Measurements from ENCODE around the gene CSRNP3.
"Not testable (repeated sequence)": the region's sequence is repeated elsewhere in the genome, so short reads cannot be mapped to it uniquely, and the experiment has no call there.

The CSRNP3 gene

GRCh38 chr2:165665614-165666013 is 196.1 kb downstream of the CSRNP3 start:
- Mint-ChIP-seq H3K27ac (peak overlapping the region; percentile 12 to 93 (median 84)), H3K27me3 (ENCODE audit: low read depth) (no peaks in the 10 kb centered on the region), H3K4me3 (no peak overlapping the region), H3K9me3 (no peaks in the 10 kb centered on the region), H3K4me1 (no peaks in the 10 kb centered on the region), H3K36me3 (ENCODE audit: low read depth) (peaks cover 52% of the 10 kb centered on the region)
- TF ChIP-seq CTCF (IDR thresholded peaks at IDR 0.05; ENCODE audit: unreplicated experiment in 3 of 3) = no peak

GRCh38 chr2:165666073-165666472 is 196.6 kb downstream of the CSRNP3 start:
- peaks cover 54% of the 10 kb centered on the region for H3K36me3 Mint-ChIP-seq (ENCODE audit: low read depth)
- H3K27ac Mint-ChIP-seq = peak overlapping the region in 2 of 3 experiments; percentile 12 to 84
- not testable (repeated sequence) for H3K4me1 Mint-ChIP-seq; H3K4me3 Mint-ChIP-seq; H3K27me3 Mint-ChIP-seq (ENCODE audit: low read depth); H3K9me3 Mint-ChIP-seq

DNA sequence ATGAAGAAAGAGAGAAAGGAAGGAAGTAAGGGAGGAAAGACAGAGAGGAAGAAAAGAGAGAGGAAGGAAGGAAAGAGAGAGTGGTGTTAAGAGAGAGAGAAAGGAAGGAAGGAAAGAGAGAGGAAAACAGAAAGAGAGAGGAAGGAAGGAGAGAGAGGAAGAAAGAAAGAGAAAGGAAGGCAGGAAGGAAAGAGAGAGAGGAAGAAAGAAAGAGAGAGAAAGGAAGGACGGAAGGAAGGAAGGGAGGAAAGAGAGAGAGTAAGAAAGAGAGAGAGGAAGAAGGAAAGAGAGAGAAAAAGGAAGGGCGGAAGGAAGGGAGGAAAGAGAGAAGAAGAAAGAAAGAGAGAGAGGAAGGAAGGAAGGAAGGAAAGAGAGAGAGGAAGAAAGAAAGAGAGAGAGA is 197.1 kb downstream of the CSRNP3 start:
- TF ChIP-seq CTCF (IDR thresholded peaks at IDR 0.05; ENCODE audit: unreplicated experiment in 3 of 3) = no peak
- Mint-ChIP-seq H3K4me1 (no peaks in the 10 kb centered on the region), H3K27ac (peak overlapping the region in 2 of 3 experiments; percentile 39 to 84), H3K4me3 (no peak overlapping the region), H3K36me3 (ENCODE audit: low read depth) (peaks cover 53% of the 10 kb centered on the region), H3K9me3 (peaks cover 2% of the 10 kb centered on the region), H3K27me3 (ENCODE audit: low read depth) (no peaks in the 10 kb centered on the region)

GRCh38 chr2:165667375-165667774 is 197.9 kb downstream of the CSRNP3 start:
- H3K36me3 Mint-ChIP-seq (ENCODE audit: low read depth) = peaks cover 56% of the 10 kb centered on the region
- H3K9me3 Mint-ChIP-seq = peaks cover 7% of the 10 kb centered on the region
- TF ChIP-seq CTCF (IDR thresholded peaks at IDR 0.05; ENCODE audit: unreplicated experiment in 3 of 3) = no peak
- no peak overlapping the region for H3K4me3 Mint-ChIP-seq
- no peaks in the 10 kb centered on the region for H3K27me3 Mint-ChIP-seq (ENCODE audit: low read depth)
- H3K27ac Mint-ChIP-seq = peak overlapping the region; percentile 26 to 84 (median 52)
- H3K4me1 Mint-ChIP-seq = no peaks in the 10 kb centered on the region

DNA sequence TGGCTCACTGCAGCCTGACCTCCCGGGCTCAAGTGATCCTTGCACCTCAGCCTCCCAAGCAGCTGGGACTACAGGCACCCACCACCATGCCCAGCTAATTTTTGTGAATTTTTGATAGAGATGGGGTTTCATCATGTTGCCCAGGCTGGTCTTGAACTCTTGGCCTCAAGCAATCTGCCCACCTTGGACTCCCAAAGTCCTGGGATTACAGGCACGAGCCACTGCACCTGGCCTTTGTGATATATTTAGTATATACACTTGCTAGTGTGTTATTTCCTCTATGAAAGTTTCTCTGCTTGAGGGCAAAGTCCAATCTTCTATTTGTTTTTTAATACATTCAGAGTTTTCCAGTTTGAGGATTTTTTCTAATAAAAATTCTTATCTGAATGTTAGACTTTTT is 205.3 kb downstream of the CSRNP3 start:
- H3K27ac Mint-ChIP-seq = no peak overlapping the region
- no peak overlapping the region for H3K4me3 Mint-ChIP-seq
- peaks cover 81% of the 10 kb centered on the region for H3K36me3 Mint-ChIP-seq (ENCODE audit: low read depth)
- no peaks in the 10 kb centered on the region for H3K27me3 Mint-ChIP-seq (ENCODE audit: low read depth)
- peaks cover 7% of the 10 kb centered on the region for H3K9me3 Mint-ChIP-seq
- peaks cover 17% of the 10 kb centered on the region for H3K4me1 Mint-ChIP-seq
- TF ChIP-seq CTCF (IDR thresholded peaks at IDR 0.05; ENCODE audit: unreplicated experiment in 3 of 3) = no peak

GRCh38 chr2:165675551-165675968 is 206.1 kb downstream of the CSRNP3 start:
- H3K4me3 Mint-ChIP-seq = no peak overlapping the region
- peak overlapping the region in 1 of 3 experiments; percentile 41 for H3K27ac Mint-ChIP-seq
- no peak for TF ChIP-seq CTCF (IDR thresholded peaks at IDR 0.05; ENCODE audit: unreplicated experiment in 3 of 3)
- H3K4me1 Mint-ChIP-seq = peaks cover 17% of the 10 kb centered on the region
- H3K36me3 Mint-ChIP-seq (ENCODE audit: low read depth) = peaks cover 77% of the 10 kb centered on the region
- peaks cover 7% of the 10 kb centered on the region for H3K9me3 Mint-ChIP-seq
- no peaks in the 10 kb centered on the region for H3K27me3 Mint-ChIP-seq (ENCODE audit: low read depth)
